RPMI7951 (cell line): ENCODE results near the gene VAV1. TPM values are rescaled to one million over a fixed set of nuclear protein-coding genes. Genes with fewer than 3 reads are reported as not detected.
A peak's percentile ranks its signal among the peaks of the same experiment; 100 is the strongest.
"Not testable (repeated sequence)": the region's sequence is repeated elsewhere in the genome, so short reads cannot be mapped to it uniquely, and the experiment has no call there.

Experiments used
- DNase-seq: peaks from one replicate; pipeline ENCODE4 v3.0.0-alpha.2; 2012; ENCODE audit warnings: low read depth
- total RNA-seq: library from RNA; depleted of rRNA; stranded (reverse); fragments of >200 nt; shearing (Covaris generic); gene quantifications from 2 replicates; pipeline ENCODE4 v1.2.3, GENCODE V29; 2014

The VAV1 gene
- total RNA-seq, 1 experiment from 2014 or later = 0.12 TPM

GRCh38 chr19:6761053-6761676, 11.3 kb upstream of the VAV1 start:
- peak; percentile 39 for DNase-seq

GRCh38 chr19:6762253-6762797, 10.2 kb upstream of the VAV1 start:
- not testable (repeated sequence) for DNase-seq

GRCh38 chr19:6765738-6766356, 6.7 kb upstream of the VAV1 start:
- no peak for DNase-seq

GRCh38 chr19:6766357-6767080, 6.0 kb upstream of the VAV1 start:
- no peak for DNase-seq

- DNase-seq = no peak
These were observed 5.5 kb upstream of the VAV1 start for GRCh38 chr19:6767081-6767356.

GRCh38 chr19:6767357-6768235, 4.9 kb upstream of the VAV1 start, which contains the start of gene SH2D3A:
Gene SH2D3A (minus strand): TSS chr19:6767435. CDS start chr19:6763748, 3,687 bp downstream.
- DNase-seq = peak; percentile 15

- no peak for DNase-seq
These were observed 4.2 kb upstream of the VAV1 start for GRCh38 chr19:6768236-6768785.

- no peak for DNase-seq
These were observed 3.4 kb upstream of the VAV1 start for GRCh38 chr19:6769006-6769619.

- not testable (repeated sequence) for DNase-seq
These were observed 870 bp upstream of the VAV1 start for GRCh38 chr19:6771648-6772027.

- DNase-seq = no peak
These were observed 386 bp downstream of the VAV1 start for GRCh38 chr19:6772866-6773322.

GRCh38 chr19:6773323-6773931, 919 bp downstream of the VAV1 start:
- DNase-seq = no peak

GRCh38 chr19:6774821-6775707, 2.6 kb downstream of the VAV1 start:
- DNase-seq = no peak

GRCh38 chr19:6776045-6776444, 3.5 kb downstream of the VAV1 start:
- not testable (repeated sequence) for DNase-seq

- no peak for DNase-seq
These were observed 4.5 kb downstream of the VAV1 start for GRCh38 chr19:6776999-6777398.

GRCh38 chr19:6777434-6777833, 4.9 kb downstream of the VAV1 start:
- no peak for DNase-seq

- no peak for DNase-seq
These were observed 5.9 kb downstream of the VAV1 start for GRCh38 chr19:6778386-6778785.

- no peak for DNase-seq
These were observed 6.7 kb downstream of the VAV1 start for GRCh38 chr19:6779206-6779605.

- DNase-seq = no peak
These were observed 14.9 kb downstream of the VAV1 start for GRCh38 chr19:6787393-6787792.

GRCh38 chr19:6788896-6789295, 16.4 kb downstream of the VAV1 start:
- DNase-seq = no peak
